GM12878 (cell line): ENCODE data around the gene OOSP2. TPM values are rescaled to one million over a fixed set of nuclear protein-coding genes. Genes with fewer than 3 reads are reported as not detected.

Experiments used
- ATAC-seq: fragments of 200-7000 bp; cut with Tn5 transposase; 3 replicates; pipeline ENCODE4 v1.9.1; 2020; ENCODE audit warnings: mild to moderate bottlenecking, moderate library complexity
- BruUV-seq: library from RNA; stranded (reverse); fragments of 400-500 nt; replicated peaks from 2 replicates; lab custom pipeline; 2021; lab: Mats Ljungman, UMichigan
- CTCF ChIA-PET: fragments of 300-600 bp; sonication (Branson Sonifier 250); formaldehyde crosslinking; extraction: SDS; loops from one replicate; lab custom pipeline; 2021; ENCODE audit warnings: inconsistent platforms; lab: Yijun Ruan, JAX
- POLR2A ChIA-PET: fragments of 350-600 bp; formaldehyde crosslinking; extraction: SDS; loops from one replicate; lab custom pipeline; 2021; ENCODE audit warnings: inconsistent platforms; lab: Charles Lee
- RAD21 ChIA-PET: fragments of 300-600 bp; sonication (Branson Sonifier 250); formaldehyde crosslinking; loops from one replicate; lab custom pipeline; 2023; ENCODE audit warnings: antibody characterized with exemption; ENCODE audit not compliant: unreplicated experiment; lab: Charles Lee
- SMC1A ChIA-PET: fragments of 300-600 bp; sonication (Branson Sonifier 250); formaldehyde crosslinking; loops from one replicate; lab custom pipeline; 2023; ENCODE audit not compliant: unreplicated experiment, uncharacterized antibody; lab: Charles Lee
- DNase-seq: peaks from one replicate; pipeline ENCODE4 v3.0.0-alpha.2; 2011; ENCODE audit warnings: low read depth, low spot score
- FAIRE-seq: peaks from 3 replicates; lab custom pipeline; 2011; peaks lifted over from hg19 to GRCh38; lab: Jason Lieb, UNC
- H2AFZ ChIP-seq: 2 replicates; pipeline ENCODE4 v1.6.0; 2011; ENCODE audit warnings: low read depth, low read length, control low read depth; ENCODE audit not compliant: control insufficient read depth
- H3K27ac ChIP-seq: 2 replicates; pipeline ENCODE4 v1.5.1; 2011; ENCODE audit warnings: control low read depth; ENCODE audit not compliant: control insufficient read depth, insufficient read depth
- H3K27me3 ChIP-seq, 2 experiments: replicated peaks in 1 of 2; 2 replicates each; pipeline versions ENCODE4 v1.6.0 to v1.6.1; 2011; ENCODE audit warnings: low read length in 1 of 2; ENCODE audit not compliant: control insufficient read depth in 2 of 2, insufficient read depth in 2 of 2
- H3K36me3 ChIP-seq, 2 experiments: 2 replicates each; pipeline ENCODE4 v1.5.1; 2011; ENCODE audit warnings: low read length in 1 of 2; ENCODE audit not compliant: control insufficient read depth in 2 of 2, insufficient read depth in 2 of 2
- H3K4me1 ChIP-seq: 2 replicates; pipeline ENCODE4 v1.6.1; 2011; ENCODE audit warnings: mild to moderate bottlenecking, low read length, moderate library complexity, mixed read lengths; ENCODE audit not compliant: control insufficient read depth, insufficient read depth
- H3K4me2 ChIP-seq: 2 replicates; pipeline ENCODE4 v1.6.0; 2011; ENCODE audit warnings: control low read depth; ENCODE audit not compliant: control insufficient read depth, insufficient read depth
- H3K4me3 ChIP-seq: fragments of 200-600 bp; sonication (generic); 2 replicates; pipeline ENCODE4 v1.5.1; 2016
- H3K79me2 ChIP-seq: 2 replicates; pipeline ENCODE4 v1.6.0; 2011; ENCODE audit warnings: low read length; ENCODE audit not compliant: control insufficient read depth, insufficient read depth
- H3K9ac ChIP-seq: 2 replicates; pipeline ENCODE4 v1.8.0; 2011; ENCODE audit warnings: low read length, control low read depth, mixed read lengths; ENCODE audit not compliant: control insufficient read depth, insufficient read depth
- H3K9me3 ChIP-seq: replicated peaks from 3 replicates; pipeline ENCODE4 v1.5.1; 2011; ENCODE audit warnings: mild to moderate bottlenecking, low read length; ENCODE audit not compliant: control insufficient read depth, insufficient read depth
- H4K20me1 ChIP-seq: 2 replicates; pipeline ENCODE4 v1.6.0; 2011; ENCODE audit not compliant: control insufficient read depth, insufficient read depth
- BMI1 ChIP-seq: fragments of 450-650 bp; IDR thresholded peaks from 2 replicates; pipeline ENCODE4 v1.6.1; 2016; ENCODE audit warnings: mild to moderate bottlenecking, moderate library complexity, borderline replicate concordance
- CBX5 ChIP-seq: sonication (generic); IDR thresholded peaks from 2 replicates; pipeline ENCODE4 v1.6.1; 2016; ENCODE audit warnings: low read depth, moderate library complexity, mild to moderate bottlenecking, inconsistent platforms
- CHD1 ChIP-seq: IDR thresholded peaks from 2 replicates; pipeline ENCODE4 v1.6.1; 2012; ENCODE audit warnings: low read depth, low read length, improper control_type of control experiment
- FOXK2 ChIP-seq: fragments of 450-650 bp; IDR thresholded peaks from 2 replicates; pipeline ENCODE4 v1.6.1; 2017; ENCODE audit warnings: mild to moderate bottlenecking, moderate library complexity
- HCFC1 ChIP-seq: fragments of 150-350 bp; IDR thresholded peaks from 2 replicates; pipeline ENCODE4 v1.6.1; 2014; ENCODE audit warnings: low read length
- NFYA ChIP-seq: IDR thresholded peaks from 2 replicates; pipeline ENCODE4 v1.6.1; 2011; ENCODE audit warnings: low read depth, mild to moderate bottlenecking, low read length, improper control_type of control experiment, borderline replicate concordance
- SIN3A ChIP-seq: IDR thresholded peaks from 2 replicates; pipeline ENCODE4 v1.6.1; 2012; ENCODE audit warnings: low read depth, low read length, improper control_type of control experiment
- SUPT20H ChIP-seq: IDR thresholded peaks from 2 replicates; pipeline ENCODE4 v1.6.1; 2011; ENCODE audit warnings: low read depth, mild to moderate bottlenecking, low read length, moderate library complexity, borderline replicate concordance; ENCODE audit not compliant: control insufficient read depth
- SUZ12 ChIP-seq: fragments of 200-600 bp; sonication (generic); IDR thresholded peaks from one replicate; pipeline ENCODE4 v1.6.1; 2018; ENCODE audit warnings: antibody characterized with exemption, mild to moderate bottlenecking; ENCODE audit not compliant: unreplicated experiment
- TCF3 ChIP-seq: IDR thresholded peaks from 2 replicates; pipeline ENCODE4 v1.6.1; 2012; ENCODE audit warnings: low read depth, mild to moderate bottlenecking, low read length, borderline replicate concordance; ENCODE audit not compliant: insufficient read depth
- ZNF217 ChIP-seq: fragments of 450-650 bp; IDR thresholded peaks from 2 replicates; pipeline ENCODE4 v1.6.1; 2017; ENCODE audit warnings: antibody characterized with exemption, mild to moderate bottlenecking
- WGBS: methylation state at CpG from one replicate; pipeline ENCODE4 v1.1.6; 2016; ENCODE audit warnings: low lambda C conversion rate; ENCODE audit not compliant: insufficient replicate concordance, insufficient coverage; ENCODE audit errors: missing lambda C conversion rate; 5-methylcytosine and 5-hydroxymethylcytosine counted together
- in situ Hi-C: fragments of 300-500 bp; cut with MboI; formaldehyde crosslinking; loops from 9 replicates; pipeline ENCODE4 v1.14.3; 2018; ENCODE audit warnings: mixed read lengths
- intact Hi-C: fragments of 100-400 bp; cut with micrococcal nuclease; formaldehyde crosslinking; loops from one replicate; pipeline ENCODE4 v1.14.2; 2022; ENCODE audit not compliant: unreplicated experiment
- polyA plus RNA-seq, 11 experiments: library from polyadenylated mRNA; depleted of rRNA in 4 of 11; unstranded in 6 of 11; stranded (reverse) in 5 of 11; fragments of >200 nt; fragmentation: Nextera tagmentation in 4 of 11; fragmentation: Illumina TruSeq in 1 of 11; extraction: Ambion mirVana in 4 of 11; extraction: Trizol in 1 of 11; gene quantifications; 1 replicate in 1 of 11; 2 replicates in 10 of 11; pipeline versions ENCODE4 v1.2.1 to v1.2.3, GENCODE V29; 2011 to 2016; ENCODE audit warnings: inconsistent platforms in 2 of 11, missing spikeins in 2 of 11, low read depth in 1 of 11
- total RNA-seq, 4 experiments: library from RNA; depleted of rRNA in 3 of 4; stranded (reverse); fragments of >200 nt in 3 of 4; fragmentation: Illumina TruSeq in 1 of 4; extraction: Trizol in 1 of 4; gene quantifications; 2 replicates each; pipeline versions ENCODE4 v1.2.1 to v1.2.3, GENCODE V29; 2013 to 2021
- TF ChIP-seq, protein P1 (sequence below): fragments of 450-650 bp; formaldehyde crosslinking; IDR thresholded peaks from 2 replicates; pipeline ENCODE4 v1.4.0; 2020; ENCODE audit warnings: mild to moderate bottlenecking, moderate library complexity

OOSP2 gene
- total and polyA plus RNA-seq, 10 of the 15 experiments (the other 5 are each of a cell fraction or from before 2014, with no cell fraction given), result not detected

DNA sequence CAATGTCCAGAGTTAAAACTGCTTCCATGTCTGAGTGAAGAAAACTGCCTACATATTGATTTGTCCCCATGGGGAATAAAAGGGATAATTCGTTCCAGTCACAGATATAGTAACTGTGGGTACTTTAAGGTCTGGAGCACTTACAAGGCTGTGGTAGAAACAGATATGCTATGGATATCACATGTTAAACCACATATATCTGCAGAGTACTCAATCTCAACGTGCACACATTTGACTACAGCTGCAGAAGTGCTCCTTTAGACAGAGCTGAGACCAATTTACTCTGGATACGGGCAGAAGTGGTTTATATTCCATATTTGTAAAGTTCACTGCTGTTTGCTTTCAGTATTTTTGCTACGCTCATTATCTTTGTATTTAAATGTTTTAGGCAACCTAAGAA, 38.5 kb downstream of the OOSP2 start (continued):
- no peak for TF ChIP-seq NFYA

DNA sequence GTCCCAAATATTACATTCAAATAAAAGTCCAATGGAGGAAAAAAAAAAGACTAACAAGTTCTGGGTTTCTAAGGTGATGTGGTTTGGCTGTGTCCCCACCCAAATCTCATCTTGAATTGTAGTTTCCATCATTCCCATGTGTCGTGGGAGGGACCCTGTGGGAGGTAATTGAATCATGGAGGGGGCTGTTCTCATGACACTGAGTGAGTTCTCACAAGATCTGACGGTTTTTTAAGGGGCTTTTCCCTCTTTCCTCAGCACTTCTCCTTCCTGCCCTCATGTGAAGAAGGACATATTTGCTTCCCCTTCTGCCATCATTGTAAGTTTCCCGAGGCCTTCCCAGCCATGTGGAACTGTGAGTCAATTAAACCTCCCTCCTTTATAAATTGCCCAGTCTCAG, 40.3 kb downstream of the OOSP2 start:
- H2AFZ ChIP-seq, result no peak overlapping the region
- H3K36me3 ChIP-seq, result no peaks in the 10 kb centered on the region
- BruUV-seq, result no TSS peak
- H3K4me2 ChIP-seq, result no peak overlapping the region
- no peak overlapping the region for H3K27ac ChIP-seq
- 0% methylated on average over 3 of the region's 3 CpGs for WGBS
- in situ Hi-C loops (no loop called here), intact Hi-C loops (no loop called here)
- POLR2A ChIA-PET, result no interaction called here
- H3K4me1 ChIP-seq, result no peaks in the 10 kb centered on the region
- ATAC-seq (no peak), DNase-seq (no peak), FAIRE-seq (no peak)
- no peaks in the 10 kb centered on the region for H4K20me1 ChIP-seq
- RAD21 ChIA-PET, result no interaction called here
- no peak for TF ChIP-seq CBX5
- no peak for TF ChIP-seq SUPT20H
- no peak for TF ChIP-seq BMI1
- TF ChIP-seq SUZ12, result no peak
- TF ChIP-seq HCFC1, result no peak
- TF ChIP-seq TCF3, result no peak
- no peak for TF ChIP-seq FOXK2
- TF ChIP-seq, protein P1, sequence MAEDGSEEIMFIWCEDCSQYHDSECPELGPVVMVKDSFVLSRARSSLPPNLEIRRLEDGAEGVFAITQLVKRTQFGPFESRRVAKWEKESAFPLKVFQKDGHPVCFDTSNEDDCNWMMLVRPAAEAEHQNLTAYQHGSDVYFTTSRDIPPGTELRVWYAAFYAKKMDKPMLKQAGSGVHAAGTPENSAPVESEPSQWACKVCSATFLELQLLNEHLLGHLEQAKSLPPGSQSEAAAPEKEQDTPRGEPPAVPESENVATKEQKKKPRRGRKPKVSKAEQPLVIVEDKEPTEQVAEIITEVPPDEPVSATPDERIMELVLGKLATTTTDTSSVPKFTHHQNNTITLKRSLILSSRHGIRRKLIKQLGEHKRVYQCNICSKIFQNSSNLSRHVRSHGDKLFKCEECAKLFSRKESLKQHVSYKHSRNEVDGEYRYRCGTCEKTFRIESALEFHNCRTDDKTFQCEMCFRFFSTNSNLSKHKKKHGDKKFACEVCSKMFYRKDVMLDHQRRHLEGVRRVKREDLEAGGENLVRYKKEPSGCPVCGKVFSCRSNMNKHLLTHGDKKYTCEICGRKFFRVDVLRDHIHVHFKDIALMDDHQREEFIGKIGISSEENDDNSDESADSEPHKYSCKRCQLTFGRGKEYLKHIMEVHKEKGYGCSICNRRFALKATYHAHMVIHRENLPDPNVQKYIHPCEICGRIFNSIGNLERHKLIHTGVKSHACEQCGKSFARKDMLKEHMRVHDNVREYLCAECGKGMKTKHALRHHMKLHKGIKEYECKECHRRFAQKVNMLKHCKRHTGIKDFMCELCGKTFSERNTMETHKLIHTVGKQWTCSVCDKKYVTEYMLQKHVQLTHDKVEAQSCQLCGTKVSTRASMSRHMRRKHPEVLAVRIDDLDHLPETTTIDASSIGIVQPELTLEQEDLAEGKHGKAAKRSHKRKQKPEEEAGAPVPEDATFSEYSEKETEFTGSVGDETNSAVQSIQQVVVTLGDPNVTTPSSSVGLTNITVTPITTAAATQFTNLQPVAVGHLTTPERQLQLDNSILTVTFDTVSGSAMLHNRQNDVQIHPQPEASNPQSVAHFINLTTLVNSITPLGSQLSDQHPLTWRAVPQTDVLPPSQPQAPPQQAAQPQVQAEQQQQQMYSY (CRISPR knock-in tag), result no peak
- no peak for TF ChIP-seq ZNF217
- TF ChIP-seq CHD1, result no peak
- no peak for TF ChIP-seq SIN3A
- H3K79me2 ChIP-seq, result no peaks in the 10 kb centered on the region
- no peaks in the 10 kb centered on the region; a peak in 1 of 4 replicates for H3K27me3 ChIP-seq
- CTCF ChIA-PET, result no interaction called here
- H3K9ac ChIP-seq, result no peak overlapping the region
- H3K9me3 ChIP-seq, result no peaks in the 10 kb centered on the region
- SMC1A ChIA-PET, result interaction anchor here (1.3 kb wide), 1 partner anchor 171 kb away, joined by 3 read pairs; no protein-coding TSS in a partner anchor
- H3K4me3 ChIP-seq, result no peak overlapping the region
